OCI-LY3 (cell line): ENCODE results near the gene DCTN1.
A peak's percentile ranks its signal among the peaks of the same experiment; 100 is the strongest.

Experiments
- H2AFZ ChIP-seq: fragments of 200-600, 300-600 bp; shearing (Covaris generic); 2 replicates; pipeline ENCODE4 v1.6.0; 2014; ENCODE audit warnings: antibody characterized with exemption, low read depth, low read length
- H3K27ac ChIP-seq: fragments of 200-600, 300-600 bp; sonication (generic); 2 replicates; pipeline ENCODE4 v1.5.1; 2014; ENCODE audit warnings: mild to moderate bottlenecking, low read length, moderate library complexity, mixed read lengths
- H3K27me3 ChIP-seq: fragments of 200-600, 300-600 bp; sonication (generic); 2 replicates; pipeline ENCODE4 v1.6.1; 2014; ENCODE audit warnings: low read depth, low read length, mixed read lengths
- H3K36me3 ChIP-seq: fragments of 200-600, 300-600 bp; sonication (generic); replicated peaks from 2 replicates; pipeline ENCODE3; 2014; ENCODE audit warnings: low read depth, low read length, mixed read lengths
- H3K4me1 ChIP-seq: fragments of 300-600, 200-600 bp; sonication (generic); 2 replicates; pipeline ENCODE4 v1.6.1; 2014; ENCODE audit warnings: low read length, mixed read lengths
- H3K4me2 ChIP-seq: fragments of 200-600, 300-600 bp; sonication (generic); 2 replicates; pipeline ENCODE4 v1.6.1; 2014; ENCODE audit warnings: low read length, mixed read lengths
- H3K4me3 ChIP-seq: fragments of 300-600, 200-600 bp; sonication (generic); 2 replicates; pipeline ENCODE4 v1.5.1; 2014; ENCODE audit warnings: antibody characterized with exemption, mild to moderate bottlenecking, low read length, moderate library complexity
- H3K79me2 ChIP-seq: fragments of 300-600, 200-600 bp; shearing (Covaris generic); 2 replicates; pipeline ENCODE4 v1.6.1; 2014; ENCODE audit warnings: mild to moderate bottlenecking, low read length, mixed read lengths
- H3K9ac ChIP-seq: fragments of 300-600, 200-600 bp; shearing (Covaris generic); 2 replicates; pipeline ENCODE4 v1.6.0; 2014; ENCODE audit warnings: mild to moderate bottlenecking, low read length, moderate library complexity
- H3K9me3 ChIP-seq: fragments of 200-600, 300-600 bp; shearing (Covaris generic); 2 replicates; pipeline ENCODE4 v1.6.1; 2014; ENCODE audit warnings: low read length, mixed read lengths; ENCODE audit not compliant: insufficient read depth
- H4K20me1 ChIP-seq: fragments of 200-600, 300-600 bp; sonication (generic); 2 replicates; pipeline ENCODE4 v1.6.1; 2016; ENCODE audit warnings: low read length, mixed read lengths; ENCODE audit not compliant: insufficient read depth
- EZH2phosphoT487 ChIP-seq: fragments of 200-600 bp; shearing (Covaris generic); IDR thresholded peaks from 2 replicates; pipeline ENCODE4 v1.6.1; 2018; ENCODE audit warnings: antibody characterized with exemption, mixed run types, low read depth
- TF ChIP-seq, protein P1 (sequence below): fragments of 200-600, 300-600 bp; sonication (generic); IDR thresholded peaks from 2 replicates; pipeline ENCODE4 v1.5.1; 2014; ENCODE audit warnings: antibody characterized with exemption, low read length, low read depth

DCTN1 gene

DNA sequence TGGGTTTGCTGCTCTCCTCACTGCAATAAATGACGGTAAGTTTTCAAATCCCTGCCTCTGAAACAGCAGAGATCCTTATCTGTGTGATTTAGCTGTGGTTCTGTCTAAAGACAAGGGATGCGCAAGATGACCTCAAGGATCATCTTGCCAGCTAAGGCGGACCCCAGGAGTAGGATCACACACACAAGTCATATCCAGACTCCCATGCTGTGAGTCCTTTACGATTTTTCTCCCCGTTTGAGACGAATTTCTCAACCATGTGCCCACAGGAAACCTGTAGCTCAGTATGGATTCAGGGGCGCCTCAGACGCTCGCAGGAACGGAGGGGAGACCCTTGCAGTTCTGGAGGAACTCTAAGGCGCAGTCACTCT lies 11.1 kb upstream of the DCTN1 start:
- Histone ChIP-seq H3K79me2 (peaks cover 35% of the 10 kb centered on the region), H2AFZ (peak overlapping the region; percentile 97), H3K36me3 (no peaks in the 10 kb centered on the region), H4K20me1 (peaks cover 3% of the 10 kb centered on the region; the same call in 1 of the 2 replicates), H3K4me2 (peak overlapping the region; percentile 93), H3K9me3 (no peaks in the 10 kb centered on the region), H3K4me1 (peaks cover 11% of the 10 kb centered on the region), H3K9ac (peak overlapping the region; percentile 81), H3K27me3 (no peaks in the 10 kb centered on the region), H3K27ac (no peak overlapping the region), H3K4me3 (peak overlapping the region; percentile 89)
- TF ChIP-seq, protein P1, sequence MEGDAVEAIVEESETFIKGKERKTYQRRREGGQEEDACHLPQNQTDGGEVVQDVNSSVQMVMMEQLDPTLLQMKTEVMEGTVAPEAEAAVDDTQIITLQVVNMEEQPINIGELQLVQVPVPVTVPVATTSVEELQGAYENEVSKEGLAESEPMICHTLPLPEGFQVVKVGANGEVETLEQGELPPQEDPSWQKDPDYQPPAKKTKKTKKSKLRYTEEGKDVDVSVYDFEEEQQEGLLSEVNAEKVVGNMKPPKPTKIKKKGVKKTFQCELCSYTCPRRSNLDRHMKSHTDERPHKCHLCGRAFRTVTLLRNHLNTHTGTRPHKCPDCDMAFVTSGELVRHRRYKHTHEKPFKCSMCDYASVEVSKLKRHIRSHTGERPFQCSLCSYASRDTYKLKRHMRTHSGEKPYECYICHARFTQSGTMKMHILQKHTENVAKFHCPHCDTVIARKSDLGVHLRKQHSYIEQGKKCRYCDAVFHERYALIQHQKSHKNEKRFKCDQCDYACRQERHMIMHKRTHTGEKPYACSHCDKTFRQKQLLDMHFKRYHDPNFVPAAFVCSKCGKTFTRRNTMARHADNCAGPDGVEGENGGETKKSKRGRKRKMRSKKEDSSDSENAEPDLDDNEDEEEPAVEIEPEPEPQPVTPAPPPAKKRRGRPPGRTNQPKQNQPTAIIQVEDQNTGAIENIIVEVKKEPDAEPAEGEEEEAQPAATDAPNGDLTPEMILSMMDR: no peak
- no peak for TF ChIP-seq EZH2phosphoT487

DNA sequence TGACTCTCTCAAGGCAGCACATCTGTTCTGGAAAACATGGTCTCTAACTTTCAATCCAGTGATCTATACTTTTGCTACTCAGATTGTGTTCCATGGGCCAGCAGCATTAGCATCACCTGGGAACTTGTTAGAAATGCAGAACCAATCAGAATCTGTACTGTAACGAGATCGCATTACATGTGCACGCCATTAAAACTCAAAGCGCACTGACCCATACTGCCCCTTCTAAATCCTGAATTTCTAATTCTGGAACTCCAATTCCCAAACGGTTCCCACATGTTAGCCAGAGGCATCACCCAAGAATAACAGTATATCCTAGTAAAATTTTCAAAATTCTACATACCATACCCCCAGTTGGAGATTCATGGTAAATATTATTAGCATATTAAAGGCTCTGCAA lies 10.5 kb upstream of the DCTN1 start:
- H3K9me3 ChIP-seq: no peaks in the 10 kb centered on the region
- H3K4me1 ChIP-seq: peaks cover 11% of the 10 kb centered on the region
- no peaks in the 10 kb centered on the region for H3K27me3 ChIP-seq
- H3K9ac ChIP-seq: peak overlapping the region; percentile 81
- TF ChIP-seq, protein P1: no peak
- TF ChIP-seq EZH2phosphoT487: no peak
- no peaks in the 10 kb centered on the region for H3K36me3 ChIP-seq
- peaks cover 3% of the 10 kb centered on the region; the same call in 1 of the 2 replicates for H4K20me1 ChIP-seq
- no peak overlapping the region for H3K27ac ChIP-seq
- H3K4me2 ChIP-seq: peak overlapping the region; percentile 93
- H3K4me3 ChIP-seq: peak overlapping the region; percentile 89
- peaks cover 35% of the 10 kb centered on the region for H3K79me2 ChIP-seq
- H2AFZ ChIP-seq: no peak overlapping the region

DNA sequence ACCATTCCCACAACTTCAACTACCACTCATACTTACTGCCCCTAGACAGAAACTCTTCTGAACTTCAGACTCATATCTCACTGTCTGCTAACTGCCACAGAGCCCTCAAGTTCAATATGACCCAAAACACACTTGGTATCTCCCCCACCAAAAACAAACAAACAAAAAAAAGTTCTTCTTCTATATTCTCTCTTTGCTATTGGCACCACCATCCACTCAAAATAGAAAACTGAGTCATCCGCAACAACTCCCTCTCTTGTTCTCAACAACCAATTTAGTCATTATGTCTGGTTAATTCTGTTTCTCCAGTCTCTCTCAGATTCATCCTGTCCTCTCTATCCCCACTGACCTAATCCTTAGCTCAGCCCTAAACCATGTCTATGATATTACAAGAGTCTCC lies 7.2 kb upstream of the DCTN1 start:
- H3K27ac ChIP-seq: no peak overlapping the region

DNA sequence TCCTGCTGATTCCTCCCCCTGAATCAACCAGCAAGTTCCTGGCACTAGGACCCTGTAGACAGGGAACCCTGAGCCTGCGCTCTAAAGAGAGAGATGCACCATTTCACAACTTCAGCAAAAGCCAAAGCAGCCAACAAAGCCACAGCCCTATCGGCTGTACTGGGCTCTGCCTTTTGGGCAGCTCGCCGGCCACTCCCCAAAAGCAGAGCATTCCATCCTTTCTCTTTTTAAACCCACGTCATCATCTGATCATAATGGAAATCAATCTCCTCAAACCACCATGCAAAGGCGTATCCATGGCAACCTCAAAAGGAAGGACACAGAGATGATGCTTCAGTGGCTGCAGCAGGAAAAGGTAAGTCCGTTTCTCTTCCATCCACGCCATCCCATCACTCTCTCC lies 5.3 kb upstream of the DCTN1 start:
- Histone ChIP-seq H3K9me3 (no peaks in the 10 kb centered on the region), H4K20me1 (peaks cover 3% of the 10 kb centered on the region; the same call in 1 of the 2 replicates), H3K27ac (no peak overlapping the region), H3K79me2 (peaks cover 30% of the 10 kb centered on the region), H3K36me3 (peaks cover 8% of the 10 kb centered on the region), H3K4me3 (no peak overlapping the region), H3K9ac (no peak overlapping the region), H3K4me2 (no peak overlapping the region), H2AFZ (no peak overlapping the region), H3K4me1 (peaks cover 7% of the 10 kb centered on the region), H3K27me3 (no peaks in the 10 kb centered on the region)
- TF ChIP-seq, protein P1: no peak
- TF ChIP-seq EZH2phosphoT487: no peak

More for the DNA sequence above, 7.2 kb upstream of the DCTN1 start:
- no peak overlapping the region for H2AFZ ChIP-seq
- H3K9ac ChIP-seq: no peak overlapping the region
- no peaks in the 10 kb centered on the region for H3K27me3 ChIP-seq
- H3K4me2 ChIP-seq: no peak overlapping the region
- H4K20me1 ChIP-seq: peaks cover 3% of the 10 kb centered on the region; the same call in 1 of the 2 replicates
- peaks cover 35% of the 10 kb centered on the region for H3K79me2 ChIP-seq
- H3K36me3 ChIP-seq: peaks cover 8% of the 10 kb centered on the region
- H3K9me3 ChIP-seq: no peaks in the 10 kb centered on the region
- TF ChIP-seq, protein P1: no peak
- no peak for TF ChIP-seq EZH2phosphoT487
- H3K4me1 ChIP-seq: peaks cover 11% of the 10 kb centered on the region
- H3K4me3 ChIP-seq: no peak overlapping the region
